ENCODE data around the gene ROPN1. TPM values are rescaled to one million over a fixed set of nuclear protein-coding genes. Genes with fewer than 3 reads are reported as not detected.
"Not testable (repeated sequence)": the region's sequence is repeated elsewhere in the genome, so short reads cannot be mapped to it uniquely, and the experiment has no call there.

ROPN1 gene
- total RNA-seq (not detected in 2 replicates), polyA plus RNA-seq (not detected in 2 replicates), polyA minus RNA-seq (ENCODE audit: low replicate concordance) (not detected in 2 replicates)
- polyA plus RNA-seq (2012), result not detected in 2 replicates

- not testable (repeated sequence) for DNase-seq (ENCODE audit: low read depth in 2 of 2); H4K20me1 ChIP-seq (ENCODE audit: control insufficient read depth, extremely low read depth, insufficient read depth, low read length); H3K4me3 ChIP-seq (replicated peaks in 1 of 4; ENCODE audit: control extremely low read depth in 1 of 4, insufficient read depth in 1 of 4, low read depth in 3 of 4, low read length in 4 of 4); H3K36me3 ChIP-seq (ENCODE audit: control insufficient read depth, insufficient read depth, low read length); H2AFZ ChIP-seq (ENCODE audit: low read length); H3K4me1 ChIP-seq (ENCODE audit: control insufficient read depth, extremely low read depth, insufficient read depth, low read length); H3K27ac ChIP-seq (ENCODE audit: insufficient read depth, low read length); H3K9me3 ChIP-seq (ENCODE audit: control insufficient read depth, insufficient read depth, low read depth, low read length); H3K9ac ChIP-seq (ENCODE audit: insufficient read depth, low read length); H3K79me2 ChIP-seq (ENCODE audit: control insufficient read depth, insufficient read depth, low read length); H3K4me2 ChIP-seq (ENCODE audit: extremely low read depth, insufficient read depth, low read length)
- H3K27me3 ChIP-seq (ENCODE audit: control insufficient read depth, insufficient read depth, low read length), result peaks cover 33% of the 10 kb centered on the region
Observed at GRCh38 chr3:123991730-123992588, at the start of gene ROPN1. TSS of gene ROPN1 (minus strand) at chr3:123992124. CDS start at chr3:123980481, 11,643 bp downstream.

GRCh38 chr3:124041553-124041952 is 49.6 kb upstream of the ROPN1 start:
- no peak overlapping the region for H2AFZ ChIP-seq (ENCODE audit: low read length)
- no peak overlapping the region for H3K9ac ChIP-seq (ENCODE audit: insufficient read depth, low read length)
- no peaks in the 10 kb centered on the region for H3K36me3 ChIP-seq (ENCODE audit: control insufficient read depth, insufficient read depth, low read length)
- no peaks in the 10 kb centered on the region for H3K4me1 ChIP-seq (ENCODE audit: control insufficient read depth, extremely low read depth, insufficient read depth, low read length)
- H3K4me3 ChIP-seq (replicated peaks in 1 of 4; ENCODE audit: control extremely low read depth in 1 of 4, insufficient read depth in 1 of 4, low read depth in 3 of 4, low read length in 4 of 4), result no peak overlapping the region
- peaks cover 20% of the 10 kb centered on the region for H3K27me3 ChIP-seq (ENCODE audit: control insufficient read depth, insufficient read depth, low read length)
- DNase-seq (ENCODE audit: low read depth in 2 of 2), result no peak
- H3K9me3 ChIP-seq (ENCODE audit: control insufficient read depth, insufficient read depth, low read depth, low read length), result no peaks in the 10 kb centered on the region
- no peaks in the 10 kb centered on the region for H3K79me2 ChIP-seq (ENCODE audit: control insufficient read depth, insufficient read depth, low read length)
- no peak overlapping the region for H3K27ac ChIP-seq (ENCODE audit: insufficient read depth, low read length)
- H4K20me1 ChIP-seq (ENCODE audit: control insufficient read depth, extremely low read depth, insufficient read depth, low read length), result no peaks in the 10 kb centered on the region
- no peak overlapping the region for H3K4me2 ChIP-seq (ENCODE audit: extremely low read depth, insufficient read depth, low read length)
- TF ChIP-seq CTCF (conservative IDR thresholded peaks at IDR 0.05 in 1 of 2, IDR thresholded peaks at IDR 0.05 in 1 of 2; ENCODE audit: low read depth in 1 of 2, low read length in 2 of 2) (no peak), EZH2 (IDR thresholded peaks at IDR 0.05; ENCODE audit: low read length, missing control alignments) (no peak)

- Histone ChIP-seq H3K4me2 (ENCODE audit: extremely low read depth, insufficient read depth, low read length) (no peak overlapping the region), H3K27ac (ENCODE audit: insufficient read depth, low read length) (no peak overlapping the region), H3K79me2 (ENCODE audit: control insufficient read depth, insufficient read depth, low read length) (no peaks in the 10 kb centered on the region), H3K27me3 (ENCODE audit: control insufficient read depth, insufficient read depth, low read length) (peaks cover 28% of the 10 kb centered on the region), H3K4me3 (replicated peaks in 1 of 4; ENCODE audit: control extremely low read depth in 1 of 4, insufficient read depth in 1 of 4, low read depth in 3 of 4, low read length in 4 of 4) (no peak overlapping the region), H3K9me3 (ENCODE audit: control insufficient read depth, insufficient read depth, low read depth, low read length) (no peaks in the 10 kb centered on the region), H2AFZ (ENCODE audit: low read length) (no peak overlapping the region), H3K36me3 (ENCODE audit: control insufficient read depth, insufficient read depth, low read length) (no peaks in the 10 kb centered on the region), H4K20me1 (ENCODE audit: control insufficient read depth, extremely low read depth, insufficient read depth, low read length) (no peaks in the 10 kb centered on the region), H3K4me1 (ENCODE audit: control insufficient read depth, extremely low read depth, insufficient read depth, low read length) (peaks cover 3% of the 10 kb centered on the region), H3K9ac (ENCODE audit: insufficient read depth, low read length) (no peak overlapping the region)
- TF ChIP-seq CTCF (conservative IDR thresholded peaks at IDR 0.05 in 1 of 2, IDR thresholded peaks at IDR 0.05 in 1 of 2; ENCODE audit: low read depth in 1 of 2, low read length in 2 of 2) (no peak), EZH2 (IDR thresholded peaks at IDR 0.05; ENCODE audit: low read length, missing control alignments) (no peak)
- DNase-seq (ENCODE audit: low read depth in 2 of 2), result peak in 1 of 2 donors; percentile 33
Observed at GRCh38 chr3:124037326-124037725, 45.4 kb upstream of the ROPN1 start.

- H3K79me2 ChIP-seq (ENCODE audit: control insufficient read depth, insufficient read depth, low read length); H3K27ac ChIP-seq (ENCODE audit: insufficient read depth, low read length); H3K4me3 ChIP-seq (replicated peaks in 1 of 4; ENCODE audit: control extremely low read depth in 1 of 4, insufficient read depth in 1 of 4, low read depth in 3 of 4, low read length in 4 of 4); H3K4me2 ChIP-seq (ENCODE audit: extremely low read depth, insufficient read depth, low read length); H4K20me1 ChIP-seq (ENCODE audit: control insufficient read depth, extremely low read depth, insufficient read depth, low read length); DNase-seq (ENCODE audit: low read depth in 2 of 2); H3K9ac ChIP-seq (ENCODE audit: insufficient read depth, low read length); H3K4me1 ChIP-seq (ENCODE audit: control insufficient read depth, extremely low read depth, insufficient read depth, low read length); H2AFZ ChIP-seq (ENCODE audit: low read length); H3K9me3 ChIP-seq (ENCODE audit: control insufficient read depth, insufficient read depth, low read depth, low read length); H3K36me3 ChIP-seq (ENCODE audit: control insufficient read depth, insufficient read depth, low read length): not testable (repeated sequence)
- H3K27me3 ChIP-seq (ENCODE audit: control insufficient read depth, insufficient read depth, low read length), result peaks cover 23% of the 10 kb centered on the region
Observed at GRCh38 chr3:124036214-124036613, 44.3 kb upstream of the ROPN1 start.
